Panc1 (cell line): ENCODE measurements around the gene SGF29. TPM values are rescaled to one million over a fixed set of nuclear protein-coding genes. Genes with fewer than 3 reads are reported as not detected.
"Not testable (repeated sequence)": the region's sequence is repeated elsewhere in the genome, so short reads cannot be mapped to it uniquely, and the experiment has no call there.

Experiments
- ATAC-seq: fragments of 200-7000 bp; cut with Tn5 transposase; 2 replicates; pipeline ENCODE4 v1.9.1; 2020; ENCODE audit warnings: mild to moderate bottlenecking, moderate library complexity
- BruUV-seq: library from RNA; stranded (reverse); fragments of 400-500 nt; replicated peaks from 2 replicates; lab custom pipeline; 2021; lab: Mats Ljungman, UMichigan
- CTCF ChIA-PET: fragments of 300-600 bp; sonication (Branson Sonifier 250); formaldehyde crosslinking; loops from one replicate; lab custom pipeline; 2022; ENCODE audit warnings: antibody characterized with exemption; lab: Charles Lee
- POLR2A ChIA-PET: fragments of 300-600 bp; sonication (Branson Sonifier 250); formaldehyde crosslinking; loops from one replicate; lab custom pipeline; 2022; ENCODE audit warnings: antibody characterized with exemption; lab: Charles Lee
- DNase-seq: peaks from one replicate; pipeline ENCODE4 v3.0.0-alpha.2; 2010; ENCODE audit warnings: low read depth, low spot score
- H3K27ac ChIP-seq: 2 replicates; pipeline ENCODE4 v1.5.1; 2011; ENCODE audit warnings: mild to moderate bottlenecking, low read length, inconsistent platforms
- H3K27me3 ChIP-seq: fragments of 200-500 bp; sonication (Bioruptor generic); 2 replicates; pipeline ENCODE4 v1.6.0; 2014; ENCODE audit warnings: low read length, inconsistent platforms; ENCODE audit not compliant: control insufficient read depth, insufficient read depth
- H3K36me3 ChIP-seq: fragments of 200-500 bp; sonication (Bioruptor generic); 2 replicates; pipeline ENCODE4 v1.5.1; 2014; ENCODE audit warnings: inconsistent platforms, mild to moderate bottlenecking, low read length, moderate library complexity; ENCODE audit not compliant: control insufficient read depth, insufficient read depth
- H3K4me1 ChIP-seq: 2 replicates; pipeline ENCODE4 v1.5.1; 2011; ENCODE audit warnings: inconsistent platforms, mild to moderate bottlenecking, low read length, moderate library complexity; ENCODE audit not compliant: control insufficient read depth, insufficient read depth
- H3K4me3 ChIP-seq, 2 experiments: 2 replicates each; pipeline ENCODE4 v1.5.1; 2011 to 2012; ENCODE audit warnings: low read depth in 2 of 2, low read length in 2 of 2, mild to moderate bottlenecking in 2 of 2, inconsistent platforms in 1 of 2, moderate library complexity in 1 of 2
- H3K9me3 ChIP-seq: fragments of 200-500 bp; sonication (Bioruptor generic); 2 replicates; pipeline ENCODE4 v1.5.1; 2014; ENCODE audit warnings: low read depth, mild to moderate bottlenecking, inconsistent platforms, low read length, moderate library complexity; ENCODE audit not compliant: control insufficient read depth, insufficient read depth
- POLR2AphosphoS5 ChIP-seq: IDR thresholded peaks from 2 replicates; pipeline ENCODE4 v1.6.1; 2012; ENCODE audit warnings: mild to moderate bottlenecking, low read depth, low read length, moderate library complexity
- SIN3A ChIP-seq: IDR thresholded peaks from 2 replicates; pipeline ENCODE4 v1.6.1; 2012; ENCODE audit warnings: low read depth, mild to moderate bottlenecking, low read length, moderate library complexity, borderline replicate concordance; ENCODE audit not compliant: insufficient read depth
- TCF7L2 ChIP-seq: IDR thresholded peaks from 2 replicates; pipeline ENCODE4 v1.6.1; 2011; ENCODE audit warnings: mild to moderate bottlenecking, low read depth, low read length, inconsistent platforms
- in situ Hi-C: cut with HindIII; loops from 2 replicates; pipeline ENCODE4 v1.10.0; 2016; ENCODE audit warnings: low sequenced_read_pairs, low pct_unique_long_range_greater_than_20kb
- intact Hi-C: fragments of 100-400 bp; cut with micrococcal nuclease; formaldehyde crosslinking; loops from one replicate; pipeline ENCODE4 v1.10.0; 2022; ENCODE audit not compliant: unreplicated experiment
- total RNA-seq: library from RNA; stranded (reverse); gene quantifications from one replicate; pipeline ENCODE4 v1.2.1, GENCODE V29; 2021; ENCODE audit not compliant: unreplicated experiment
- TF ChIP-seq, protein P1 (sequence below): fragments of 450-650 bp; IDR thresholded peaks from 2 replicates; pipeline ENCODE4 v1.5.1; 2017; ENCODE audit warnings: mild to moderate bottlenecking
- TF ChIP-seq, protein P2 (sequence below), 2 experiments: IDR thresholded peaks; 2 replicates each; pipeline ENCODE4 v1.6.1; 2011 to 2012; ENCODE audit warnings: low read depth in 2 of 2, control low read depth in 1 of 2, low read length in 1 of 2, mild to moderate bottlenecking in 1 of 2, moderate library complexity in 1 of 2; ENCODE audit not compliant: insufficient read depth in 1 of 2

The SGF29 gene
- total RNA-seq, 1 experiment from 2014 or later = 29.5 TPM

DNA sequence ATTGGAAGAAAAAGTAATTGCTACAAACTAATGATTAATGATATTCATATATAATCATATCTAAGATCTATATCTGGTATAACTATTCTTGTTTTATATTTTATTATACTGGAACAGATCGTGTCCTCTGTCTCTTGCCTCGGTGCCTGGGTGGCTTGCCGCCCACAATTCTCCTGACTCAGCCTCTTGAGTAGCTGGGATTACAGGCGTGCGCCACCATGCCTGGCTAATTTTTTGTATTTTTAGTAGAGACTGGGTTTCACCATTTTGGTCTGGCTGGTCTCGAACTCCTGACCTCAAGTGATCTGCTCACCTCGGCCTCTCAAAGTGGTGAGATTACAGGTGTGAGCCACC lies 62.5 kb downstream of the SGF29 start:
- TF ChIP-seq, protein P1, sequence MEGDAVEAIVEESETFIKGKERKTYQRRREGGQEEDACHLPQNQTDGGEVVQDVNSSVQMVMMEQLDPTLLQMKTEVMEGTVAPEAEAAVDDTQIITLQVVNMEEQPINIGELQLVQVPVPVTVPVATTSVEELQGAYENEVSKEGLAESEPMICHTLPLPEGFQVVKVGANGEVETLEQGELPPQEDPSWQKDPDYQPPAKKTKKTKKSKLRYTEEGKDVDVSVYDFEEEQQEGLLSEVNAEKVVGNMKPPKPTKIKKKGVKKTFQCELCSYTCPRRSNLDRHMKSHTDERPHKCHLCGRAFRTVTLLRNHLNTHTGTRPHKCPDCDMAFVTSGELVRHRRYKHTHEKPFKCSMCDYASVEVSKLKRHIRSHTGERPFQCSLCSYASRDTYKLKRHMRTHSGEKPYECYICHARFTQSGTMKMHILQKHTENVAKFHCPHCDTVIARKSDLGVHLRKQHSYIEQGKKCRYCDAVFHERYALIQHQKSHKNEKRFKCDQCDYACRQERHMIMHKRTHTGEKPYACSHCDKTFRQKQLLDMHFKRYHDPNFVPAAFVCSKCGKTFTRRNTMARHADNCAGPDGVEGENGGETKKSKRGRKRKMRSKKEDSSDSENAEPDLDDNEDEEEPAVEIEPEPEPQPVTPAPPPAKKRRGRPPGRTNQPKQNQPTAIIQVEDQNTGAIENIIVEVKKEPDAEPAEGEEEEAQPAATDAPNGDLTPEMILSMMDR = peak; percentile 65; the same call in 1 of the 2 replicates
- H3K27me3 ChIP-seq, BruUV-seq, intact Hi-C loops, H3K36me3 ChIP-seq, ATAC-seq, H3K4me1 ChIP-seq, H3K9me3 ChIP-seq, H3K4me3 ChIP-seq, POLR2A ChIA-PET, in situ Hi-C loops, DNase-seq, H3K27ac ChIP-seq: not testable (repeated sequence)
- CTCF ChIA-PET = interaction anchor here (0.6 kb wide), 1 partner anchor 62 kb away, joined by 3 read pairs; no protein-coding TSS in a partner anchor

DNA sequence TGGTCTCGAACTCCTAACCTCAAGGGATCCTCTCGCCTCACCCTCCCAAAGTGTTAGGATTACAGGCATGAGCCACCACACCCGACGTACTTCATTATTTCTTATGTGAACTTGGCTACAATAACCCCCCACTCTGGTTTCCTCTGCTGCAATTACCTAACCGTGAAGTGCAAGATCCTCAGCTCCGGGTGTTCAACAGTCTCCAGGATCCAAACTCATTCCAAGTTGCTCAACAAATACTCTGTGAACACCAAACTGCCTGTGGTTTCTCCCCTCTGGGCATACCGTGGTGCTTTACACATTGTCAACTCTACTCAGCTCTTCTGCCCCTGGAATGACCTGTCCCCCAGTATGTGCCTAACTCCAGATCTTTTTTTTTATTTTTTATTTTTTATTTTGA lies 62.9 kb downstream of the SGF29 start:
- in situ Hi-C loops = no loop called here
- POLR2A ChIA-PET = no interaction called here
- Histone ChIP-seq H3K9me3 (no peaks in the 10 kb centered on the region), H3K27ac (no peak overlapping the region), H3K4me3 (no peak overlapping the region), H3K36me3 (no peaks in the 10 kb centered on the region), H3K27me3 (no peaks in the 10 kb centered on the region), H3K4me1 (no peaks in the 10 kb centered on the region; the same call in 1 of the 2 replicates)
- TF ChIP-seq, protein P2, sequence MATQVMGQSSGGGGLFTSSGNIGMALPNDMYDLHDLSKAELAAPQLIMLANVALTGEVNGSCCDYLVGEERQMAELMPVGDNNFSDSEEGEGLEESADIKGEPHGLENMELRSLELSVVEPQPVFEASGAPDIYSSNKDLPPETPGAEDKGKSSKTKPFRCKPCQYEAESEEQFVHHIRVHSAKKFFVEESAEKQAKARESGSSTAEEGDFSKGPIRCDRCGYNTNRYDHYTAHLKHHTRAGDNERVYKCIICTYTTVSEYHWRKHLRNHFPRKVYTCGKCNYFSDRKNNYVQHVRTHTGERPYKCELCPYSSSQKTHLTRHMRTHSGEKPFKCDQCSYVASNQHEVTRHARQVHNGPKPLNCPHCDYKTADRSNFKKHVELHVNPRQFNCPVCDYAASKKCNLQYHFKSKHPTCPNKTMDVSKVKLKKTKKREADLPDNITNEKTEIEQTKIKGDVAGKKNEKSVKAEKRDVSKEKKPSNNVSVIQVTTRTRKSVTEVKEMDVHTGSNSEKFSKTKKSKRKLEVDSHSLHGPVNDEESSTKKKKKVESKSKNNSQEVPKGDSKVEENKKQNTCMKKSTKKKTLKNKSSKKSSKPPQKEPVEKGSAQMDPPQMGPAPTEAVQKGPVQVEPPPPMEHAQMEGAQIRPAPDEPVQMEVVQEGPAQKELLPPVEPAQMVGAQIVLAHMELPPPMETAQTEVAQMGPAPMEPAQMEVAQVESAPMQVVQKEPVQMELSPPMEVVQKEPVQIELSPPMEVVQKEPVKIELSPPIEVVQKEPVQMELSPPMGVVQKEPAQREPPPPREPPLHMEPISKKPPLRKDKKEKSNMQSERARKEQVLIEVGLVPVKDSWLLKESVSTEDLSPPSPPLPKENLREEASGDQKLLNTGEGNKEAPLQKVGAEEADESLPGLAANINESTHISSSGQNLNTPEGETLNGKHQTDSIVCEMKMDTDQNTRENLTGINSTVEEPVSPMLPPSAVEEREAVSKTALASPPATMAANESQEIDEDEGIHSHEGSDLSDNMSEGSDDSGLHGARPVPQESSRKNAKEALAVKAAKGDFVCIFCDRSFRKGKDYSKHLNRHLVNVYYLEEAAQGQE (IDR thresholded peaks at IDR 0.05; ENCODE audit: insufficient read depth in 1 of 2, low read depth in 2 of 2, low read length in 1 of 2) = no peak
- no peak for TF ChIP-seq TCF7L2
- TF ChIP-seq, protein P1 = no peak
- TF ChIP-seq POLR2AphosphoS5 = no peak
- no peak for TF ChIP-seq SIN3A
- no TSS peak for BruUV-seq
- intact Hi-C loops = no loop called here
- CTCF ChIA-PET = interaction anchor here (0.5 to 0.6 kb wide), 2 partner anchors 53 to 62 kb away, joined by 3 to 9 read pairs; no protein-coding TSS in a partner anchor
- ATAC-seq (no peak), DNase-seq (no peak)
